GM21529 (cell line): ENCODE data around the gene SSX2IP.
"Not testable (repeated sequence)": the region's sequence is repeated elsewhere in the genome, so short reads cannot be mapped to it uniquely, and the experiment has no call there.

Experiments
- ATAC-seq: cut with Tn5 transposase; IDR thresholded peaks from one replicate; pipeline ENCODE4 v1.9.1; 2021; ENCODE audit not compliant: unreplicated experiment

SSX2IP gene

DNA sequence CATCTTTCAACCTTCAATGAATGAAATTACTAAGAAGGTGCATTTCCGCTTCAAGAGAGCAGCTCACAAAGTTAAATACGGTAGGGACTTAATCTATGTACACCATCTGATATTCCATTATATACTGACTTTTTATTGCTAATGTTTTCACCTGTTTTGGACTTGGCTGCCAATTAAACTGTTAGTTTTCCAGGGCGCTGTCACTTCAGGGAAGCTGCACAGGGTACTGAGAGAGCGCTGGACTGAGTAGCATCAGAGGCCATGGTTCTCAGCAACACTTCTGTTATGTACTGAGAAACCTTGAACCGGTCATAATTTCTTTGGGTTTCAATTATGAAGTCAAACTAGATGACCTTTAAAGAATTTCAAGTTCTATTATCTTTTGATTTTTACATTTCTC is 8.2 kb downstream of the SSX2IP start:
- no peak for ATAC-seq

- no peak for ATAC-seq
Observed at GRCh38 chr1:84677415-84678099, 12.7 kb downstream of the SSX2IP start.

DNA sequence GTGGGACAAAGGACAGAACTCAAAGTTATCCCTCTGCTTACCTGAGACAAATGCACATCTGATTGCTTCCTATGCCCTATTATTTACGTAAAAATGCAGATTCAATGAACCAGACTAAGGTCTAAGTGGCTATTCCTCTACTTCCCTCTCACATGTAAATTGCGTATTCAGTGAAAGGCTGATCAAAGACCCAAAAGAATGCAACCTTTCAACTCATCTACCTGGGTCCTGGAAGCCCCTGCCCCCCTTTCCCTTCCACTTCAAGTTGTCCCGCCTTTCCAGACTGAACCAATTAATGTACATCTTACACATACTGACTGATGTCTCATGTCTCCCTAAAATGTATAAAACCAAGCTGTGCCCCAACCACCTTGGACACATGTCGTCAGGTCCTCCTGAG is 14.6 kb downstream of the SSX2IP start:
- ATAC-seq, result no peak

- ATAC-seq, result no peak
Observed at GRCh38 chr1:84675106-84675505, 15.2 kb downstream of the SSX2IP start.

DNA sequence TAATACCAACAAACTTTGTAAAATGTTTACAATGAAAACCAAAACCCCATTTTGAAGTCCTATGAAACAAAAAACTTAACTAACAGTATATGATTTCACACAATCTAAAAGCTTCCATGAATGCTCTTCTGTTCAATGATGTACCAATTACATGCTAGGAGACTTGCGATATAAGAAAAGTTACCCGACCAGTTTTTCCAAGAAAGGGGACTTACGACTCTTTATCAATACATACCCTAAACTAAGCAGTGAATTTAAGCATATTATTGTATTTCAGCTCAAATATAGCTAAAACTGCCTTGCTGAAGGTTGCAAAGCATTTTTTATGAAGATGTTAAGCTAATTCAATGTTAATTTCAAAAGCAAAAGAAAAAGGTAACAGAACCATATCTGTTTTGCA is 15.6 kb downstream of the SSX2IP start:
- no peak for ATAC-seq

DNA sequence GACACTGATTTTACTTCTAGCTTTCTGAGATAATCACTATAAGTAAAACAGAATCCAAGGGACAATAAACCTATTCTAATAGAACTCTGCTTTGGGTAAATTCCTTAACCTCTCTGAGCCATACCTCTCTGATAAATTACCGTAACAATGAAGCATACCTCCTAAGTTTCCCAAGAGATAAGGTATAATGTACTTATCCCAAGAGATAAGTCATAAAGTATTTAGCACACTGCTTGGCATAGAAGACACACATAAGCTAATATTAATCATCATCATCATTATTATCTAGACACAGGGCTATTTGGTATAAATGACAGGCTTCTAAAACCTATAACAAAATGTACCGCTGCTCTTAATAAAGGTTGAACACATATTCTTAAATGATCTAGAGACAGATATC is 16.2 kb downstream of the SSX2IP start:
- ATAC-seq, result no peak

DNA sequence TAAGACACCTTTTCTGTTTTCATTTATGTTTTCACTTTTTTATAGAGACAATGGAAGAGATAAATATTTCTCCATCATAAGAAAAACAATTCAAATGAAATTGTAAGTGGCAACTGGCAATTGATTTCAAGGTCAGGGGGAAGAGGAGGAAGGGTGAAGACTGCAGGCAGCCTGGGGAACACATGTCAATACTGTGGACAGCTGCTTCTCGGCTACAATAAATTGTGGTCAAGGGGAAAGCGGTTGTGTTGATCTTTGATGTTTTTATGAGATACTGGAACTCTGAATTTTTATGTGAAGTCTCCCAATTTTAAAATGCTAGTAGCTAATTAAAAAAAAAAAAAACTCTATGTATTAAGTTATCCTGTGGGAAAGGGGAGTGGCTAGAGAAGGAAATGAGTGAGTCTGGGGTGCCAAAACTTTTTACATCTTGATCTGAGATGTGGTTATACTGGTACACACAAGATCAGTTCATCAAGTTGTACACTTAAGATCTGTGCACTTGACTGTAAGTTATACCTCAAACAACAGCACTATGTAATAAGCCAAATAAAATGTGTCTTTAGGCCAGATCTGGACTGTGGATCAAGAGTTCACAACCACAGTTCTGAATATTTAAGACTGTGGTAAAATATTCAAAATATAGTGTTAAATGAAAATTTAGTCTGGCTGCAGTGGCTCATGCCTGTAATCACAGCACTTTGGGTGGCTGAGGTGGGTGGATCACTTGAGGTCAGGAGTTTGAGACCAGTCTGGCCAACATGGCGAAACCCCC is 18.0 kb downstream of the SSX2IP start:
- no peak for ATAC-seq

- ATAC-seq, result no peak
Observed at GRCh38 chr1:84669831-84670230, 20.4 kb downstream of the SSX2IP start.

DNA sequence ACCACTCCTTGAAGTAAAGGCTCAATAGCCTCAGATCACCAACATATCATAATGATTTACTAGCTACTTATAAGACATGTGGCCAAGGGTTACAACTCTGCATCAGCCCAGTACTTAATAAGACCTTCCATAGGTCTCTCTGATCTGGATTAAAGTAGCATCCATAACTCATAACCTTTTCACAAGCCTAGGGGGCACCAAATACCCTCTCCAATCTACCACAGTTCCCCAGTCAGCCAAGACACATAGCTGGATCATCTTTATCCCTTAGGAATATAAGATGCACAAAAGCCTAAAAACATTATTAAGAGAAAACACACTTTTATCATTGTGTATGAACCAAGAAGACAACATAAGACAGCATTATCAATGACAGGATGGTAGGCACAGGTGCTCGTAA is 22.1 kb downstream of the SSX2IP start:
- ATAC-seq, result no peak

DNA sequence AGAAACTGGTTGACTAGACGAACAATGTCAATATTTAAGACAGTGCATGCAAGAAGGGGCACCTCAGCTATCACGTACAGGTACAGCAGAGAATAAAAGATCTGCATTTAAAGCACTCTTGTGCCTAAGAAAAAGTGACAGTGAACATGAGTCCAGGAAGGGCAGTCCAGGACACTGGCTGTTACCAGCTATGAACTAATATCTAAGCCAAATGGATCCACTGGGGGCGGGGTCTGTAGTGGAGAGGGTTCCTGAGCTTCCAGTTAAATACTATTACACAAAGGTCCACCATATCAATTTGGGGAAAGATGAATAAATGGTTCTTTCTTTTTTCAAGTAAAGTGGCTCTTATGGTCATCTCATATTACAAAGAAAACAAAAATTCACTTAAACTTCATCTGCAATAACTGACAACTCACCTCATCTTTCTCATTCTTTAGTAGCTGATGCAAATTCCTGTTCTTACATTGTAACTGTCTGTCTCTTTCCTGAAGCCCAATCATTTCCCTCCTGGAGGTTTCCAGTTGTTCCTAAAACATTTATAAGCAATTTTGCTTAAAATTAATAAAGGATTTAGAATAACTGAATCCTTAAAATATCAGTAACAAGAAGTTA is 24.5 kb downstream of the SSX2IP start:
- no peak for ATAC-seq

DNA sequence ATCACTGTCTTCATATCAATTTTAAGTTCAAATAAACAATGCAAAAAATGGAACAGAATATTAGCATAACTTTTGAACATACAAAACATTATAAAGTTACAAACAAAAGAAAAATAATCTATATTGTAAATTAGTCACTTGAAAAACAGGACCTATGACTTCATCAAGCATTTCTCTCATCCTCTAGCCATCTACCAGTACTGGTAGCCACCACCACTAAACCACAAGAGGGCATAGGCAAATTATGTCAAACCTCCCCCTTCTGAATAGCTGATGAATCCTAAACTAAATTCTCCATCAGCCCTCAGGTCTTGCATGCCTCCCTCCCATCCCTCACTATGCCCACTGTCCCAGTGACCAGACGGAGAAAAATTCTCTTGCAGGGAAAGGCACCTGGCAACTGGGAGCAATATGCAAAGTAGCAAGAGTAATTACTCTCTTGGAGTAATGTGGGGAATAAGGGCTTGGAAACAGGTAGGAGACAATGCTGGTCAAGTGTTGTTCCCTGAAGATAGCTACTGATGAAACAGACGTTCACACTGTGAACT is 37.1 kb downstream of the SSX2IP start:
- ATAC-seq, result no peak

- ATAC-seq, result no peak
Observed at GRCh38 chr1:84644472-84644871, 45.8 kb downstream of the SSX2IP start.

DNA sequence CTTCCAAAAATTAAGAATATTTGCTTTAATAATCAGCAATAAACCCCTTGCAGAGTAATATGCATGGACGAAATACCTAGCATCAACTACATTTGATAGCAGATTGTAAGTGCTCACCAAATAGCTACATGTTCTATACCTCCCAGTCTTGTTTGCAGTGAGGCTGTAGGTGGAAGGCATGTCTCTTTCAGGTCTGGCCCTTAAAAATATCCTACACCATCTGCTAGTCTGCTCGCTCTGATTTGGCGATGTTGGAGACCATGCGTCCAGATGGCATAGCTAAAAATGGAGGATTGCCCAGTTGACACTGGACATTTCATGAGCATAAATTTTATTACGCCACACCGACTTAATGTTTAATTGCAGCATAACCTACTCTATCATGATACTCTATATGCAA is 47.1 kb downstream of the SSX2IP start:
- ATAC-seq, result no peak

DNA sequence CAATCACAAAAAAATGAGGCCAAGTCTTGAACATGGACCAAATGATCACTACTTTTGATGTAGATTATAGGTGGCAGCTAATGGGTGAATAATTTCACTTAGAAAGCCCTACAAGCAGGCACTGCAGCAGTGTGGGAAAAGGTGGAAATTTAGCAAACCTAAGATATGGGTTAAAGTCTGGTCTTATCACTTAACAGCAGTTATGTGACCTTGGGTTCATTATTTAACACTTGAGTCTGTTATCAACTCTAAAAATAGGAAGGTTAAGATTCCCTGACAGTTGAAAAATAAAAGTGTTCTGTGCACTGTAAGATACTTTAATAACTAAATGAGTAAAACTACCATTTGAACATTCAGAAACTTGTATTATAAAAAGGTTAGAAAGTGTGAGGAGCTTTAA is 47.5 kb downstream of the SSX2IP start:
- no peak for ATAC-seq

GRCh38 chr1:84639731-84640130 is 50.5 kb downstream of the SSX2IP start:
- not testable (repeated sequence) for ATAC-seq

- ATAC-seq, result no peak
Observed at GRCh38 chr1:84635429-84635828, 54.8 kb downstream of the SSX2IP start.

DNA sequence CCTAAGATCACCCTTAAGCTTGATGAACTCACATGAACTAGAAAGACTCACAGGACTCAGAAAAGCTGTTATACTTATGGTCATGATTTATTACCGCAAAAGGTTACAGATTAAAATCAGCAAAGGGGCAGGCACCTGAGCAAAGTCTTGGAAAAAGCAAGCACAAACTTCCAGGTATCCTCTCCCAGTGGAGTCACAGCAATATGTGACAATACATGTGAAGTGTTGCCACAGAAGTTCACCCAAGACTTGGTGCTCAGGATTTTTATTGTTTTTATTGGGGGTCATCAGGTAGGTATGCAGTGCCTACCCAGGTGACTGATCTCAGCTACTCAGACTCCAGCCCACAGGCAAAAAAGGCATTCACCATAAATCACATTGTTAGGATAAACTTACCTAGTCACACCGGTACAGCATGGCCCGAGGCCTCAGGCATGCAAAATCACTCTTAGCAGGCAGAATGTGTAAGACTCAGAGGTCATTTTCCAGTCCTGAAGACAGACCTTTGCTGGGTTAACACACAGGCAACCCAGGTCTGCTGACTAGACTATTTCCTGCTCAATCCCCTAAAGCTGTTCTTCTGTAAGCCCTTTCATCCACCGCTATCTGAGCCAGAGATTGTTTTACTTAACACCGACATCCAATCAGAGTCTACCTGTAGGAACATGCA is 55.6 kb downstream of the SSX2IP start:
- ATAC-seq, result no peak

DNA sequence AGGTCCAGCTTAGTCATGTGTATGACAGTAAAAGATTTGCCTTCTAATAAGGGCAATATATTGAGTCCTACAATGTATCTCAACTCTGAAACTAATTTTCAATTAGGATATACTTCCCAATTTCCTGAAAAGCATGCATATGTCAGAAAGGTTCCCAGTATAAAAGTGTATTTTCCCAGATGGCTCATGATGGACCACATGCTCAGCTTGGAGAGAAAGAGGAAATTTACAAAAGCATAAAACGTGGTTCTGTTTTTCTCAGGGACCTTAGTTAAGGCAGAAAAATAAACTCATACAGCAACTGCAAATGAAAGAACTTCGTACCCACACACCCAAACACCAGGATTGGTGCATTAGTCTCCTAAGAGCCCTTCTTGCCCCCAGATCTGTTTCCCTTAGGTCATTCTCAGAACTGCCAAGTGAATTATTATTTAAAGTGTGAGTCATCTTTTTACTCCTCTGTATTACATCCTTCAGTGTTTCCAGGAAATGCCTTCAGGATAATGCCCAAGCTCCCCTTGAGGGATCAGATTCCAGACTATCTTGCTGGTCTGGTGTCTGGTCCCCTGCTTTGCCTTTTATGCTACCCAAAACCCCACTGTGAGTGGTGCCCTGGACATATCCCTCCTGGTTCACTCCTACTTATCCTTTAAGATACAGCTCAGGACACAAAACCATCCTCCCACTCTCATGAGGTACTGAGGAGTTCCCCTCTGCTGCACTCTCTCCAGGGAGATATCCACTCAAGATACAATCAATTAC is 57.4 kb downstream of the SSX2IP start:
- ATAC-seq, result no peak

GRCh38 chr1:84632137-84632536 is 58.1 kb downstream of the SSX2IP start:
- ATAC-seq, result no peak

- ATAC-seq, result no peak
Observed at GRCh38 chr1:84624876-84625275, 65.4 kb downstream of the SSX2IP start.

- ATAC-seq, result no peak
Observed at GRCh38 chr1:84621553-84621952, 68.7 kb downstream of the SSX2IP start.
